ENCODE measurements around the gene RPGRIP1L.

DNA sequence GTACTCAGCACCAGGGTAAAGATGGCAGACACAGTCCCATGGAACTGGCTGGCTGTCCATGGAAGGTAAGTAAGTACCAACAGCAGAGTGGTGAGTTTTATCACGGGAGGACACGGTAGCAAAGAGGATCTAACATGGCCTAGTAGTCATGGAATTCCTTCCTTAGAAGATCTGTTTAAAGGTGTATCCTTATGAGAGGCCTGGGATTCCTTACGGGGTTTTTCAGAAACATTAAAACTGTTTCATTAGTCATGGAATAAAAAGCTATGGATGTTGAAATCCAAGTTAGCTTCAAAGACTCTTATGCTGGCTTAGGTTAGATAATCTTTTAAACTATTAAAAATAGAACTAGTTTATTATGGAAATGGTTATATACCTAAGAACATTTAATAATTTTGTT is 7.7 kb upstream of the RPGRIP1L start:
- TF ChIP-seq, protein P1, sequence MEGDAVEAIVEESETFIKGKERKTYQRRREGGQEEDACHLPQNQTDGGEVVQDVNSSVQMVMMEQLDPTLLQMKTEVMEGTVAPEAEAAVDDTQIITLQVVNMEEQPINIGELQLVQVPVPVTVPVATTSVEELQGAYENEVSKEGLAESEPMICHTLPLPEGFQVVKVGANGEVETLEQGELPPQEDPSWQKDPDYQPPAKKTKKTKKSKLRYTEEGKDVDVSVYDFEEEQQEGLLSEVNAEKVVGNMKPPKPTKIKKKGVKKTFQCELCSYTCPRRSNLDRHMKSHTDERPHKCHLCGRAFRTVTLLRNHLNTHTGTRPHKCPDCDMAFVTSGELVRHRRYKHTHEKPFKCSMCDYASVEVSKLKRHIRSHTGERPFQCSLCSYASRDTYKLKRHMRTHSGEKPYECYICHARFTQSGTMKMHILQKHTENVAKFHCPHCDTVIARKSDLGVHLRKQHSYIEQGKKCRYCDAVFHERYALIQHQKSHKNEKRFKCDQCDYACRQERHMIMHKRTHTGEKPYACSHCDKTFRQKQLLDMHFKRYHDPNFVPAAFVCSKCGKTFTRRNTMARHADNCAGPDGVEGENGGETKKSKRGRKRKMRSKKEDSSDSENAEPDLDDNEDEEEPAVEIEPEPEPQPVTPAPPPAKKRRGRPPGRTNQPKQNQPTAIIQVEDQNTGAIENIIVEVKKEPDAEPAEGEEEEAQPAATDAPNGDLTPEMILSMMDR (IDR thresholded peaks at IDR 0.05; ENCODE audit: insufficient read depth, low read length), result no peak
- TF ChIP-seq, protein P2, sequence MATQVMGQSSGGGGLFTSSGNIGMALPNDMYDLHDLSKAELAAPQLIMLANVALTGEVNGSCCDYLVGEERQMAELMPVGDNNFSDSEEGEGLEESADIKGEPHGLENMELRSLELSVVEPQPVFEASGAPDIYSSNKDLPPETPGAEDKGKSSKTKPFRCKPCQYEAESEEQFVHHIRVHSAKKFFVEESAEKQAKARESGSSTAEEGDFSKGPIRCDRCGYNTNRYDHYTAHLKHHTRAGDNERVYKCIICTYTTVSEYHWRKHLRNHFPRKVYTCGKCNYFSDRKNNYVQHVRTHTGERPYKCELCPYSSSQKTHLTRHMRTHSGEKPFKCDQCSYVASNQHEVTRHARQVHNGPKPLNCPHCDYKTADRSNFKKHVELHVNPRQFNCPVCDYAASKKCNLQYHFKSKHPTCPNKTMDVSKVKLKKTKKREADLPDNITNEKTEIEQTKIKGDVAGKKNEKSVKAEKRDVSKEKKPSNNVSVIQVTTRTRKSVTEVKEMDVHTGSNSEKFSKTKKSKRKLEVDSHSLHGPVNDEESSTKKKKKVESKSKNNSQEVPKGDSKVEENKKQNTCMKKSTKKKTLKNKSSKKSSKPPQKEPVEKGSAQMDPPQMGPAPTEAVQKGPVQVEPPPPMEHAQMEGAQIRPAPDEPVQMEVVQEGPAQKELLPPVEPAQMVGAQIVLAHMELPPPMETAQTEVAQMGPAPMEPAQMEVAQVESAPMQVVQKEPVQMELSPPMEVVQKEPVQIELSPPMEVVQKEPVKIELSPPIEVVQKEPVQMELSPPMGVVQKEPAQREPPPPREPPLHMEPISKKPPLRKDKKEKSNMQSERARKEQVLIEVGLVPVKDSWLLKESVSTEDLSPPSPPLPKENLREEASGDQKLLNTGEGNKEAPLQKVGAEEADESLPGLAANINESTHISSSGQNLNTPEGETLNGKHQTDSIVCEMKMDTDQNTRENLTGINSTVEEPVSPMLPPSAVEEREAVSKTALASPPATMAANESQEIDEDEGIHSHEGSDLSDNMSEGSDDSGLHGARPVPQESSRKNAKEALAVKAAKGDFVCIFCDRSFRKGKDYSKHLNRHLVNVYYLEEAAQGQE (IDR thresholded peaks at IDR 0.05; ENCODE audit: insufficient replicate concordance, low read depth), result no peak
- no peak for TF ChIP-seq POLR2AphosphoS5 (IDR thresholded peaks at IDR 0.05; ENCODE audit: low read depth)
- no peak for TF ChIP-seq SPI1 (IDR thresholded peaks at IDR 0.05; ENCODE audit: borderline replicate concordance, low read depth)
- no peak for TF ChIP-seq GABPA (IDR thresholded peaks at IDR 0.05; ENCODE audit: low read depth)
